SK-N-SH (cell line): ENCODE results near the gene CLPTM1L.

Experiments
- EP300 ChIP-seq, 2 experiments: IDR thresholded peaks; 2 replicates each; pipeline versions ENCODE4 v1.4.0 to v1.6.1; 2012; ENCODE audit warnings: borderline replicate concordance in 1 of 2, low read depth in 1 of 2, low read length in 1 of 2
- GABPA ChIP-seq: IDR thresholded peaks from 2 replicates; pipeline ENCODE4 v1.4.0; 2012; ENCODE audit warnings: low read depth, mild to moderate bottlenecking
- GATA2 ChIP-seq: sonication (generic); formaldehyde crosslinking; IDR thresholded peaks from 2 replicates; pipeline ENCODE4 v1.5.0; 2020; ENCODE audit warnings: mild to moderate bottlenecking, missing genetic modification reagents
- POLR2AphosphoS5 ChIP-seq: IDR thresholded peaks from 2 replicates; pipeline ENCODE4 v1.6.1; 2012; ENCODE audit warnings: low read depth, low read length
- RAD21 ChIP-seq: IDR thresholded peaks from 2 replicates; pipeline ENCODE4 v1.6.1; 2012; ENCODE audit warnings: mild to moderate bottlenecking, low read length
- RFX5 ChIP-seq: IDR thresholded peaks from 2 replicates; pipeline ENCODE4 v1.6.1; 2012; ENCODE audit warnings: mild to moderate bottlenecking, improper control_type of control experiment, low read length
- RXRA ChIP-seq: IDR thresholded peaks from 2 replicates; pipeline ENCODE4 v1.4.0; 2012; ENCODE audit warnings: low read depth, mild to moderate bottlenecking, borderline replicate concordance
- SIN3A ChIP-seq: IDR thresholded peaks from 2 replicates; pipeline ENCODE4 v1.6.1; 2012; ENCODE audit warnings: low read depth, mild to moderate bottlenecking, low read length, moderate library complexity, borderline replicate concordance
- SMC3 ChIP-seq: IDR thresholded peaks from 2 replicates; pipeline ENCODE4 v1.6.1; 2012; ENCODE audit warnings: low read depth, low read length, improper control_type of control experiment
- TF ChIP-seq, protein P1 (sequence below): fragments of 200-600 bp; sonication (generic); IDR thresholded peaks from 2 replicates; pipeline ENCODE4 v1.6.1; 2017; ENCODE audit warnings: antibody characterized with exemption, mild to moderate bottlenecking, moderate library complexity

DNA sequence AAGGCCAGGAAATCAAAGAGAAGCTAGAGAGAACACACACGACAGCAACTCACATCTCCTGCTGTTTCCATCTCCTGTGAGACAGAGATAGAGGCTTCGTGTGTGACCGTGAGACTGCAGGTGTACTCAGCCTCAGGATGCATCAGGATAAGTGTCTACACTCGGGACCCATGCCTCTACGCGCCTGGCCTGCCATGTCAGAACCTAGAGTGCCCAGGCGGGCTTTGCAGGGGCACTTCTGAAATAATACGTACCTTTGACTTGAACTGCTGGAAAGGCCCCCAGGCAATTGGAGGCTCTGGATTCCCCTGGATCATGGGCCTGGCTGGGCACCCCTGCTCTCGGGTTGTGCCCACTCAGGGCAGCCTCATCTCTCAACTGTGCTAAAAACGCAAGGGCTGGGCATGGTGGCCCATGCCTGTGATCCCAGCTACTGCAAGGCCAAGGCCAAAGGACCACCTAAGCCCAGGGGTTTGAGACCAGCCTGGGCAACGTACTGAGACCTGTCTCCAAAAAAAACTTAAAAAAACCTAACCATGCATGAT, 13.0 kb downstream of the CLPTM1L start:
- TF ChIP-seq SMC3: no peak
- no peak for TF ChIP-seq POLR2AphosphoS5
- TF ChIP-seq, protein P1, sequence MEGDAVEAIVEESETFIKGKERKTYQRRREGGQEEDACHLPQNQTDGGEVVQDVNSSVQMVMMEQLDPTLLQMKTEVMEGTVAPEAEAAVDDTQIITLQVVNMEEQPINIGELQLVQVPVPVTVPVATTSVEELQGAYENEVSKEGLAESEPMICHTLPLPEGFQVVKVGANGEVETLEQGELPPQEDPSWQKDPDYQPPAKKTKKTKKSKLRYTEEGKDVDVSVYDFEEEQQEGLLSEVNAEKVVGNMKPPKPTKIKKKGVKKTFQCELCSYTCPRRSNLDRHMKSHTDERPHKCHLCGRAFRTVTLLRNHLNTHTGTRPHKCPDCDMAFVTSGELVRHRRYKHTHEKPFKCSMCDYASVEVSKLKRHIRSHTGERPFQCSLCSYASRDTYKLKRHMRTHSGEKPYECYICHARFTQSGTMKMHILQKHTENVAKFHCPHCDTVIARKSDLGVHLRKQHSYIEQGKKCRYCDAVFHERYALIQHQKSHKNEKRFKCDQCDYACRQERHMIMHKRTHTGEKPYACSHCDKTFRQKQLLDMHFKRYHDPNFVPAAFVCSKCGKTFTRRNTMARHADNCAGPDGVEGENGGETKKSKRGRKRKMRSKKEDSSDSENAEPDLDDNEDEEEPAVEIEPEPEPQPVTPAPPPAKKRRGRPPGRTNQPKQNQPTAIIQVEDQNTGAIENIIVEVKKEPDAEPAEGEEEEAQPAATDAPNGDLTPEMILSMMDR: no peak
- TF ChIP-seq SIN3A: no peak
- no peak for TF ChIP-seq GATA2 (CRISPR knock-in tag)
- no peak for TF ChIP-seq RFX5
- no peak for TF ChIP-seq RXRA
- no peak for TF ChIP-seq GABPA
- no peak for TF ChIP-seq RAD21
- no peak for TF ChIP-seq EP300 (IDR thresholded peaks at IDR 0.05; ENCODE audit: borderline replicate concordance in 1 of 2, low read depth in 1 of 2, low read length in 1 of 2)
